ENCODE measurements around the gene ASB18.

ASB18 gene

DNA sequence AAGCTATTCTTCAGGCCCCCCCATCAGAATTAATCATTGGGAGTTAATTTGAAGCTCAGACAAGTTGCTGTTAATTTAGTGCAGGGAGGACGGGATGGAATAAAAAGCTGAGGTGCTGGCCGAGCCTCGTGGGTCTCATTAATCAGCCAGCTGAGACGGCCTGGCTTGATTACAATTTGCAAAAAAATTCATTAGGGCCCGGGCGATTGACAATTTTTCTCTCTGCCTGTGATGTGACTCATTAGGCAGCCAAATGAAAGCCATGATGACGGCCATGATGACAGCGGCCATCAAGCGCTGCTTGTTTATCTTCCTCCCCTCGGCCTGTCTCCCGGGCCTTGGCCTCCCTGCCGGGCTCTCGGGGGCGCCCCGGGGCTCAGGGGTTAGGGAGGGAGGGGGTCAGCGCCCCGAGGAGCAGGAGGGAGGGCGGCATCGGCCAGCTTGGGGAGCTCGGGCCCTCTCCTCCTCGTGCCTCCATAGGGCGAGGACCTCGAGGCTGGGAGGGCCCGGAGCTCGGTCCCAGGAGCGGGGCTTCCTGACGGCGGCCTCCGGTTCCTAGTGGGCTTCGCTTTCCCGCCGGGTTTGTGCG, 101.2 kb downstream of the ASB18 start:
- Histone ChIP-seq H3K27me3 (replicated peaks; ENCODE audit: insufficient read depth, low read length) (peaks cover 57% of the 10 kb centered on the region), H3F3A (ENCODE audit: insufficient read depth, low read length) (no peaks in the 10 kb centered on the region), H3K4me2 (ENCODE audit: low read depth, low read length) (no peak overlapping the region), H3K9me3 (replicated peaks; ENCODE audit: insufficient read depth, low read length) (no peaks in the 10 kb centered on the region), H3K79me2 (ENCODE audit: low read length) (no peaks in the 10 kb centered on the region), H3K9me2 (replicated peaks; ENCODE audit: insufficient read depth, low read length) (no peaks in the 10 kb centered on the region), H3K9ac (ENCODE audit: low read length) (no peak overlapping the region), H3K4me1 (ENCODE audit: low read length) (no peaks in the 10 kb centered on the region), H2AFZ (ENCODE audit: low read length) (no peak overlapping the region), H3K4me3 (ENCODE audit: low read length) (no peak overlapping the region), H4K20me1 (ENCODE audit: insufficient read depth, low read length) (no peaks in the 10 kb centered on the region), H3K36me3 (replicated peaks; ENCODE audit: insufficient read depth, low read length) (no peaks in the 10 kb centered on the region), H3K27ac (ENCODE audit: low read length) (no peak overlapping the region)
- TF ChIP-seq, protein P1, sequence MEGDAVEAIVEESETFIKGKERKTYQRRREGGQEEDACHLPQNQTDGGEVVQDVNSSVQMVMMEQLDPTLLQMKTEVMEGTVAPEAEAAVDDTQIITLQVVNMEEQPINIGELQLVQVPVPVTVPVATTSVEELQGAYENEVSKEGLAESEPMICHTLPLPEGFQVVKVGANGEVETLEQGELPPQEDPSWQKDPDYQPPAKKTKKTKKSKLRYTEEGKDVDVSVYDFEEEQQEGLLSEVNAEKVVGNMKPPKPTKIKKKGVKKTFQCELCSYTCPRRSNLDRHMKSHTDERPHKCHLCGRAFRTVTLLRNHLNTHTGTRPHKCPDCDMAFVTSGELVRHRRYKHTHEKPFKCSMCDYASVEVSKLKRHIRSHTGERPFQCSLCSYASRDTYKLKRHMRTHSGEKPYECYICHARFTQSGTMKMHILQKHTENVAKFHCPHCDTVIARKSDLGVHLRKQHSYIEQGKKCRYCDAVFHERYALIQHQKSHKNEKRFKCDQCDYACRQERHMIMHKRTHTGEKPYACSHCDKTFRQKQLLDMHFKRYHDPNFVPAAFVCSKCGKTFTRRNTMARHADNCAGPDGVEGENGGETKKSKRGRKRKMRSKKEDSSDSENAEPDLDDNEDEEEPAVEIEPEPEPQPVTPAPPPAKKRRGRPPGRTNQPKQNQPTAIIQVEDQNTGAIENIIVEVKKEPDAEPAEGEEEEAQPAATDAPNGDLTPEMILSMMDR (IDR thresholded peaks at IDR 0.05; ENCODE audit: low read length), result no peak
- no peak for TF ChIP-seq EZH2 (optimal IDR thresholded peaks at IDR 0.05; ENCODE audit: low read depth, low read length)
- no peak for DNase-seq

DNA sequence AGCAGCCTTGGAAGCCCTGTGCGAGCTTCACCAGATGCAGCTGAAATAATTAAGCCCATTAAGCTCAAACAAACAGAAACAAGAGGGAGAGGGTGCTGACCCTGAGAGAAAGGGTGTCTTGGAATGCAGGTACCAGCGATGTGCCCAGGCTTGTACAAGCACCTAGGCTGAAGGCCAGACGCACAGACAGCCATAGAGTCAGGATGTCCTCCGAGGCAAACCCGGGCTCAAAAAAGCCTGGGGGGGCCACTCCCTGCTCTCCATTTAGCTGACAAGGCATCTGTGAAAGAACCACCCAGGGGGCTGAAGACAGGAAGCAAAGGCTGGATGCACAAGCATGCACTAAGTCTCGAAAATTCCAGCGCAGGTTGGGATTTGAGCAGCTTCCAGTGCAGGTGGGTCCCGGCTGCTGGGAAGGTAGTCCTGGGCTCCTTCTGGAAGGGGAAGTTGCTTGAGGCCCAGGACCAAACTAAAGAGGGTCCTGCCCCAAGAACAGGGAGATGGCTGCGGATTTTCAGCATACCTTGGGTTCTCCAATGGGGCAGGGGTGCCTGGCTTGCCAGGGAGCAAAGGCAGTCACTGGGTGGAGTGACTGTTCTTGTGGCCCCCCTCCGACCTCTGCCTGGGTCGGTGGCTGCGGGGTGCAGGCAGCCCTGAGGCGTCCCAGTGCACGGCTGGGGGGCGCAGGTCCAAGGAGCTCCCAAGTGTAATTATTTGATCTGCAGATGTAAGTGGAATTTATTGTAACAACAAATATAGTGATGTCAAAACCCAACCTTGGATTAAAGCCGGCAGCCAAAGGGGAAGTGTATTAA, 102.0 kb downstream of the ASB18 start:
- Histone ChIP-seq H3K79me2 (ENCODE audit: low read length) (no peaks in the 10 kb centered on the region), H3K36me3 (replicated peaks; ENCODE audit: insufficient read depth, low read length) (no peaks in the 10 kb centered on the region), H3K9me2 (replicated peaks; ENCODE audit: insufficient read depth, low read length) (no peaks in the 10 kb centered on the region), H2AFZ (ENCODE audit: low read length) (no peak overlapping the region), H3K9ac (ENCODE audit: low read length) (no peak overlapping the region), H3K4me3 (ENCODE audit: low read length) (no peak overlapping the region), H3K4me2 (ENCODE audit: low read depth, low read length) (no peak overlapping the region), H3K27me3 (replicated peaks; ENCODE audit: insufficient read depth, low read length) (peaks cover 57% of the 10 kb centered on the region), H4K20me1 (ENCODE audit: insufficient read depth, low read length) (no peaks in the 10 kb centered on the region), H3K27ac (ENCODE audit: low read length) (no peak overlapping the region), H3K4me1 (ENCODE audit: low read length) (no peaks in the 10 kb centered on the region), H3F3A (ENCODE audit: insufficient read depth, low read length) (no peaks in the 10 kb centered on the region), H3K9me3 (replicated peaks; ENCODE audit: insufficient read depth, low read length) (no peaks in the 10 kb centered on the region)
- no peak for DNase-seq
- TF ChIP-seq, protein P1 (IDR thresholded peaks at IDR 0.05; ENCODE audit: low read length), result no peak
- TF ChIP-seq EZH2phosphoT487 (IDR thresholded peaks at IDR 0.05; ENCODE audit: low read length) (no peak), EZH2 (optimal IDR thresholded peaks at IDR 0.05; ENCODE audit: low read depth, low read length) (no peak)

DNA sequence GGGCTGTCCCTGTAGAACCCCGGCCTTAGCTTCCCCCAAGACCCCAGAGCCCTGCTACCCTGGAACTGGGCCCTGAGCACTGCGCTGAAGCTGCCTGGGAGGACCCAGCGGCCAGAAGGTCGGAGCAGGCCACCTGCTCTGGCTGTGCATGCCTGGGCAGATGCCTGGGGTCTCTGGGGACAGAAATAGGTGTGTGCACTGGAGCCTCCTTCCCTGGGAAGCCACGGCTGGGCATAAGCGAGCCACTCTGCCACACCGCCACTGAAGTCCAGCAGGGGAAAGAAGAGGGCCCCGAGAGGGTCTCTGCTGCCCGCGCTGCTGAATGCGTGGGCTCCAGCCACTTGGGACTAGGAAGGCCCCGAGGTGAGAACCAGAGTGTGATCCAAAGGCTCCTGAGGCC, 102.7 kb downstream of the ASB18 start:
- DNase-seq, result no peak
- no peaks in the 10 kb centered on the region for H3K9me2 ChIP-seq (replicated peaks; ENCODE audit: insufficient read depth, low read length)
- no peaks in the 10 kb centered on the region for H3K9me3 ChIP-seq (replicated peaks; ENCODE audit: insufficient read depth, low read length)
- no peak overlapping the region for H3K9ac ChIP-seq (ENCODE audit: low read length)
- H3K4me1 ChIP-seq (ENCODE audit: low read length), result no peaks in the 10 kb centered on the region
- no peak overlapping the region for H3K4me2 ChIP-seq (ENCODE audit: low read depth, low read length)
- TF ChIP-seq EZH2 (optimal IDR thresholded peaks at IDR 0.05; ENCODE audit: low read depth, low read length), result no peak
- TF ChIP-seq EZH2phosphoT487 (IDR thresholded peaks at IDR 0.05; ENCODE audit: low read length), result no peak
- TF ChIP-seq, protein P1 (IDR thresholded peaks at IDR 0.05; ENCODE audit: low read length), result no peak
- H3K79me2 ChIP-seq (ENCODE audit: low read length), result no peaks in the 10 kb centered on the region
- no peaks in the 10 kb centered on the region for H4K20me1 ChIP-seq (ENCODE audit: insufficient read depth, low read length)
- no peak overlapping the region for H3K27ac ChIP-seq (ENCODE audit: low read length)
- H3K4me3 ChIP-seq (ENCODE audit: low read length), result no peak overlapping the region
- H2AFZ ChIP-seq (ENCODE audit: low read length), result no peak overlapping the region
- no peaks in the 10 kb centered on the region for H3K36me3 ChIP-seq (replicated peaks; ENCODE audit: insufficient read depth, low read length)
- H3F3A ChIP-seq (ENCODE audit: insufficient read depth, low read length), result no peaks in the 10 kb centered on the region
- H3K27me3 ChIP-seq (replicated peaks; ENCODE audit: insufficient read depth, low read length), result peaks cover 57% of the 10 kb centered on the region
